ENCODE results near the gene HNRNPLL.
A peak's percentile ranks its signal among the peaks of the same experiment; 100 is the strongest.
"Not testable (repeated sequence)": the region's sequence is repeated elsewhere in the genome, so short reads cannot be mapped to it uniquely, and the experiment has no call there.

HNRNPLL gene

DNA sequence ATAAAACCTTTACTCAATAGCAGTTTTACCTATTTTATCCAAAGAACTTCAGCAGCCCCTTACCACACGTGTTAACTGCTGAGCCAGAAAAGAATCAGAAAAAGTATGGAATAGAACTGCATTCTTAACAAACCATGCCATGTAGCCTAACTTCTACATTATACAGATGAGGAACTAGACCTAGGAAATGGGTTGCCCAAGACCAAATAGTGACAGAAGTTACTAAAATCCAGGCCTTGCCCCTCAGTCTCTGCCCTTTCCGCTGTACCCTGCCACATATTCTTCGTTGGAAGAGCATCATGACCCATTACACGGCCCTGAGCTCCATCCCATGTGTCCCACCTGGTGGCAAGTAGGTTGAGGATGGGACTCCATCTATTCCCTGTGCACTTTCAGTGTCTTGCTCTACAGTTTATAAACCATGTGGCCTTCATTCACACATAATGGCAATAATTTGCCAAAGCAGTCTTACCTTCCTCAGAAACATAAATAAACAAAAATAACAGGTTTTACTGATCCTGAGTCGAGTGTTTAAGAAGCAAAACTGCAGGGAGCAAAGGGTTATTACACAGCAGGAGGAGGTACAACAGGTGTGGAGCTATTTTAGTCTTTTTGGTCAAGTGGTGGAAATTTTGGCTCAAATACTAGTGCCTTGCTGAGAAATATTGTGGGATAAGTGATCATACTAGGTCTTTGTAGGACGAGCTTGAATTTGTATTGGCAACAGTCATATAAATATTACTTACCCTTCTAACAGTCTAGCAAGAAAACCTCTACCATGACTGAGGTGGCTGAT lies 46.5 kb downstream of the HNRNPLL start:
- DNase-seq = no peak

DNA sequence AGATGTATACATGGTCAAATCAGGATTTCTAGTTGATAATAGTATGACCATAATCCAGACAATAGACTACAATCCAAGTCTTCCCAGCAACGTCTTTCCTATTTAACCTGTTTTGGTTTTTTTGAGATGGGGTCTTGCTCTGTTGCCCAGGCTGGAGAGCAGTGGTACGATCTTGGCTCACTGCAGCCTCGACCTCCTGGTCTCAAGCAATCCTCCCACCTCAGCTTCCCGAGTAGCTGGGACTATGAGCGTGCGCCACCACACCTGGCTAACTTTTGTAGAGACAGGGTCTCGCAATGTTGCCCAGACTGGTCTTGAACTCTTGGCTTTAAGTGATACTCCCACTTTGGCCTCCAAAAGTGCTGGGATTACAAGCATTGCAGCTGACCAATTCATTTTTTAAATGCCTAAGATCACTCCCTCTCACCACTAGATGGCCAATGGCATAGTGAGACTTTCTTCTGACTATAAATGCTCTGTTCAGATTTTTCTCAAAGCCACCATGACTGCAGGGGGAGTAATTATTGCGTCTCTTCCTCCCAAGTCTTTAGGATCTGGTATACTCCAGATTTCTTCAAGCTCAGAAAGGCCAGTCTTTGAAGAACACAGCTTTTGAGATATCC lies 47.6 kb downstream of the HNRNPLL start:
- DNase-seq = no peak

DNA sequence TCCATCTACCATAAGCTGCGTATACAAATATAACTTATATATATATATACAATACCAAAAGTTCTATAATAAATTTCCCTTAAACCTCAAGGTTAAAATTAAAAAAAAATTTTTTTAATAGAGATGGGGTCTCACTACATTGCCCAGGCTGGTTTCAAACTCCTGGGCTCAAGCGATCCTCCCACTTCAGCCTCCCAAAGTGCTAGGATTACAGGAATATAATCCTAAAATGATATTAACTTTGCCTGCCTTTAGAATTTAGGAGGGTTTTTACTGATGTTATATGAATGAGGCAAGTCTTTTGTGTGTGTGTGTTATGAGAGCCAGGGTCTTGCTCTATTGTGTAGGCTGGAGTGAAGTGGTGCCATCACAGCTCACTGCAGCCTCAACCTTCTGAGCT lies 49.2 kb downstream of the HNRNPLL start:
- no peak for DNase-seq

DNA sequence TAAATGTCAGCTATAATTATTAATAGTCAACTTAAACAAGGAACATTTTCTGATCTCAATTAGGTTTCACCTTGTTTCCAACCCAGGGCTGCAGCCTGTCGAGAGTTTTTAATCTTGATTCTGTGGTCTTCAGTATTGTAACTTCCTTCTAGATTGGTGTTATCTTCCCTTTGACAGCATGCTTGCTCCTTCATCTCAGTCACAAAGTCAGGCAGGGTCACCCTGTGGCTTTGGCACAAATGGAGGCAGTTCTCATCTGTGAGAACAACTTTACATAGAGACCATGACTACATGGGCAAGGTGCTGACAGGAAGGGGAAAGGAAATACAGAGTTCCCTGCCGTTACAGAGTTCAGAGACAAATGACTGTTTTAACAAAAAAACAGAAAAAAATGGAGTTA lies 50.5 kb downstream of the HNRNPLL start:
- no peak for DNase-seq

DNA sequence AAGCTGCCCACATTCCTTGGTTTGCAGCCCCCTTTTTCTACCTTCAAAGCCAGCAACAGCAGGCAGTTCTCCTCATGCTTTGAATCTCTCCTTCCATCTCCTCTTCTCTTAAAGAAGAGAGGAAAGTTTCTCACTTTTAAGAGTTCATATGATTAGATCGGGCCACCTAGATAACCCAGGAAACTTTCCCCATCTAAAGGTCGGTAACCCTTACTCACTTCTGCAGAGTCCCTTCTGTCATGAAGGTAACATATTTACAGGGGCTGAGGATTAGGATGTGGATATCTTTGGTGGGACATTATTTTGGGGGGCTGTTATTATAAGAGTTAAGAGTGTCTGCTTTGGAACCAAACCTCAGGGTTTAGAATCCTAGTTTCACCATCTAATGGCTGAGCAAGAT lies 51.0 kb downstream of the HNRNPLL start:
- DNase-seq = no peak

DNA sequence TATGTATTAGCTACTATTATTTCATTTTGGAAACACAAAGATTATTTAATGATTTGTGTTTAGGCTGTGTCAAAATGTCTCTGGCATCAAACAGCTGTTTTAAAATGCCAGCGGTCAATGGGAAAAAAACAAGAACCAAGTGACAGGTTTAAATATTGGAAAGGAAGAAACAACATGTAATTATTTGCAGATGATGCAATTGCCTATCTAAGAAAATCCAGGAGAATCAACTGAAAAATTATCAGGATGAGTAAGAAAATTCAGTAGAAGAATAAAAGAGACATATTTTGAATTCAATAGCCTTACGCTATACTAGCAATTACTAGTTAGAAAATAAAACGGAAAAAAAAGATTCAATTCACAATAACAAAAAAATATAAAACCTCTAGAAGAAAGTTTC lies 51.6 kb downstream of the HNRNPLL start:
- no peak for DNase-seq

DNA sequence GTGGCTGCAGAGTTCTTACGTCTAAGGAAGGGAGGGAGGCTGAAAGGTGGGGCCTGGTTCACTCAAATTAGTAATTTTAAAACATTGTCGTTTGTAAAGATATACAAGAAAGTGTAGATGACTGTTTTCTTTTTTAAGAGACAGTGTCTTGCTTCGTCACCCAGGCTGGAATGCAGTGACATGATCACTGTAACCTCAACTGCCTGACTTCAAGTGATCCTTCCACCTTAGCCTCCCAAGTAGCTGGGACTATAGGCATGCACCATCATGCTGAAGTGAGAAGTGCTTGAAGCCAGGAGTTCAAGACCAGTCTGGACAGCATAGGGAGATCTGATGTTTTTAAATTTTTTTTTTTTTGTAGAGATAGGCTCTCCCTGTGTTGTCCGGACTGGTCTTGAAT lies 52.9 kb downstream of the HNRNPLL start:
- no peak for DNase-seq

DNA sequence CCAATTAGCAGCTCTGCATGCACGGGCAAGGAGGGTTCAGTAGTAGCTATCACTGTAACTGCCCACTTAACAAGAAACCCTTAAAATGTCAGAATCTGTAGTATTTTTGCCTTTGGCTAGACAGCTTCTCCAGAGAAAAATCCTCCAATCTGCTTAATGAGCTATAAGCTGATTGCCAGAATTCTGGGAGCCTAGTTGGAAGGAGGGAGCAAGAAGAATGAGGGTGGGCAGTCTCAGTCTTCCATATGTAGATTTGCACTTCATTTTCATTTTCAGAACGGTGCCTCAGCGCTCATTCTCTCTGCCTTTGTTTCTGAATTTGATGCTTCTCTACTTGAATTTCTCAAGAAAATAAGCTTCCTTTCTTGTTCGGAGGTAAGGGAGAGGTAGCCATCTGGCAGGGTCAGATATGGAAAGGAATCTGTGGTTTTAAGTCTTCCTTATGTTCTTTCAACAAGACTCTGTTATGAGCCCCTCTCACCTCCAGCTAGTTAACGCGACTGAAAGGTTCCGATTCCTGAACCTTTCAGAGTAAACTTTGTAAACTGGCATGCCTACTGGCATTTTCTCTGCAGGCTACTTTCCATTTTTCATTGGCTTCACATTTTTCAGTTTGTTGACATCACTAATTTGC lies 53.5 kb downstream of the HNRNPLL start:
- no peak for DNase-seq

DNA sequence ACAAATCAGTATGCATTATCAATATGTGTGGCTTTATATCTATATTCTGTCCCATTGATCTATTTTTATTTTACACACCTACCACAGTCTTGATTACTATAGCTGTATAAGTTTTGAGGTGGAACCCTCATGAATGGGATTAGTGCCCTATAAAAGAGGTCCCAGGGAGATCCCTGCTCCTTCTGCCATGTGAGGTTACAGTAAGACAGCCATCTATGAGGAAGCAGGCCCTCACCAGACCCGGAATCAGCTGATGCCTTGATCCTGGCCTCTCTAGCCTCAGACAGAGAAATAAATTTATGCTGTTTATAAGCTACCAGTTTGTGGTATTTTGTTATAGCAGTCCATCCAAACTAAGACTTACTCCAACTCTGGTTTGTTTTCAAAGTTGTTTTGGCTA lies 54.9 kb downstream of the HNRNPLL start:
- no peak for DNase-seq

DNA sequence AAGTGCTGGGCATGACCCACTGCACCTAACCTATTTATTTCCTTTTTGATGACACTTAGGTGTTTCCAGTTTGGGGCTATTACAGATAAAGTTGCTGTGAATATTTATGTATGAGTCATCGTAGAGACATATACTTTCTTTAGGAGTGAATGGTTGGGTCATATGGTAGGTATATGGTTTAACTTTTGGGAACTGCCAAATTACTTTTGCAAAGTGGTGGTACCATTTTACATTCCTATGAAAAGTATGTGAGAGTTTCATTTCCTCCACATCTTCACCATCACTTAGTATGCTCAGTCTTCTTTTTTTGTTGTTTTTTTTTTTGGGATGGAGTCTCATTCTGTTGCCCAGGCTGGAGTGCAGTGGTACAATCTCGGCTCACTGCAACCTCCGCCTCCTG lies 56.1 kb downstream of the HNRNPLL start:
- DNase-seq = no peak

DNA sequence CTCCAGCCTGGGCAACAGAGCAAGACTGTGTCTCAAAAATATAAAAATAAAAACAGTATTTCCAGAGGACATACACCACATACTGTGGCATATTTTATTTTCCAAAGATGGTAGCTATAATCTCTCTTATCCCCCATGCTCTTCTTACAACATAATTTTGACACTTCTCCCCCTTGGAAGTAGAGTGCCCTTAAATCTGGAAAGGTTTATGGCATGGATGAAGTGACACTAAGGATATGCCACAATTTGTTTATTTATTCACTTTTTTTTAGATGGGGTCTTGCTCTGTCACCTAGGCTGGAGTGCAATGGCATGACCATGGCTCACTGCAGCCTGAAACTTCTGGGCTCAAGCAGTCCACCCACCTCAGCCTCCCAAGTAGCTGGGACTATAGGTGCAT lies 56.7 kb downstream of the HNRNPLL start:
- no peak for DNase-seq

DNA sequence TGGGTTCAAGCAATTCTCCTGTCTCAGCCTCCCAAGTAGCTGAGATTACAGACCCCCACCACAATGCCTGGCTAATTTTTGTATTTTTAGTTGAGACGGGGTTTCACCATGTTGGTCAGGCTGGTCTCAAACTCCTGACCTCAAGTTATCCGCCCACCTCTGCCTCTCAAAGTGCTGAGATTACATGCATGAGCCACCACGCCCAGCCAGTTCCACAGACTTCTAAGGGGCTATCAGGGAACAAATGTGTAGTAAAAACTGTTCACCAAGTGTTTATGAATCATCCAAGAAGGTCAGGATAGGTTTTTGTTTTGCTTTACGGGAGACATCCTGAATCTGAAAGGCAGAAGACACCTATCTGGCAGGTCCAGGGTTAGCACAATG lies 60.5 kb downstream of the HNRNPLL start:
- not testable (repeated sequence) for DNase-seq

DNA sequence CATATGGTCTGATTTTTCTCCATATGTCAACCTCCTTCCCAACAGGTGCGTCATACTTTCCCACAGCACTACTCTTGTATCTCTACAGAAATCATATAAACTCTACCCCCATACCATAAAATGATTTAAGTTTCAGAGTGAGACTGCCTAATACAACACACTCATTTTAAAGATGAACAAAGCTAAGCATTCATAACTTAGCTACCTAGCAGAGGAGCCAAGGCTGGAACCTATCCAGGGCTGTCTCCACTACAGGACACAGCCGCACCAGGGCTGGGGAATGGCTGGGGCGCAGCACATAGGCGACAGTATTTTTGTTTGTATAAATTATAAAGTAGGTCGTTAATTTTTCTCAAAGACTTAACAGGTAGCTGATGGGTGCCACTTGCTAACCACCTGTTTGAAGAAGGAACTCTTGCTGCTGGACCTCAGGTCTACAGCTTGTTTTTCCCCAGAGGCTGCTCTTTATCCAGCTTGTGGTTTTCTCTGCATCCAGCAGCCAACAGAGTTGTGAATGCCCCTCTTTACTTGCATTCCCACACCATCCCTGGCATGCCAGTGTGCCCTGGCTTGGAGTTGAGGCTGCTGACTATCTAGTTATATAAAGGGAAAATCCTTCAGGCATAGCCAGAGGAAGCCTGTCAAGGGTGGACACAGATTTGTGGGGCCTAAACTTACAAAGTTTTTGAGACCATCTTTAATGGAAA lies 62.0 kb downstream of the HNRNPLL start:
- peak in 13 of 58 donors; percentile 8 to 41 (median 26) for DNase-seq

DNA sequence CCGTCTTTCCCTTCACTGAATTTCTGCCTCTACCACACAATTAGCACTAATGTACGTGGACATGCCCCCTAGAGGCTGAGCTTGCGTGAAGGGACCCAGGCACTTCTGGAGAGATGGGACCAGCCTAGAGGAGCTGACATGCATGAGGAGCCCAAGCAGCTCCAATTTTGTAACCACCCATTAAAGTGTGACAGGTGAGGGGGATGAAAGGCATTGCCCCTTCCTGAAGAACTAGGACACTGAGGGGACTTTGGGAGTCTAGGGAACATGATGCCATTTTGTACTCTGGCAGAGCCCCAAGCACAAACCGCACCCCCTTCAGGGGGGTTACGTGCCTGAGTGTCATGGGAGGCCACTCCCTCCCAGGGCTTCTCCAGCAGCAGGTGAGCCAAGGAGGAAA lies 63.6 kb downstream of the HNRNPLL start:
- no peak for DNase-seq

DNA sequence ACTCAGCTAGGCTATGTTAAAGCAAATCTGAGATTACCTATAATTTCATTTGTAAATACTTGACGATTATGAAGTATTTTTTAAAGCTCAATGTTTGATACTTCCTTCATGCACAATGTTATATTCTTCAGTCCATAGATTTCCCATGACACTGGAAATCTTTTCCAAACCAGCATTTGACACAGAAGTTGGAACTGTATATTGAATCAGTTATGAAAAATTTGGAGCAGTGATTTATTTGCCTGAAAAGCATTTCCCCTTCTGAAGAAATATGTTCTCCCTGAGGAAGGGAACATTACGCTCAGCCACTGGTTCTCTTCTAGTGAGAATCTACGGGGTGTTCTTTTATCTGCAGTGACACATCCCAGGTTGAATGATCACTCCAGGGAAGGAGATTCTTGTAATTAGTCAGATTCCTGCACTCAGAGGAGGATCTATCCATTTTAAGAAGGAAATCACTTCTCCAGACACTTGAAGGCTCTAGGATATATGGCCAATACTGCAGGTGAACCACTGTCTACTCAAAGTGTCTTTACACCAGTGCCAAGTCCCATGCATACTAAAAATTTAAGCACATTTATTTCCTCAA lies 64.7 kb downstream of the HNRNPLL start:
- no peak for DNase-seq

DNA sequence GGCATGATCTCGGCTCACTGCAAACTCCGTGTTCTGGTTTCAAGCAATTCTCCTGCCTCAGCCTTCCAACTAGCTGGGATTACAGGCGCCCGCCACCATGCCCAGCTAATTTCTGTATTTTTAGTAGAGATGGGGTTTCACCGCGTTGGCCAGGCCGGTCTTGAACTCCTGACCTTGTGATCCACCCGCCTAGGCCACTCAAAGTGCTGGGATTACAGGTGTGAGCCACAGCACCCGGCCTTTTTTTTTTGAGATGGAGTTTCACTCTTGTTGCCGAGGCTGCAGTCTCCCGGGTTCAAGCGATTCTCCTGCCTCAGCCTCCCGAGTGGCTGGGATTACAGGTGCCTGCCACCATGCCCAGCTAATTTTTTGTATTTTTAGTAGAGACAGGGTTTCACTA lies 65.4 kb downstream of the HNRNPLL start:
- DNase-seq = not testable (repeated sequence)

DNA sequence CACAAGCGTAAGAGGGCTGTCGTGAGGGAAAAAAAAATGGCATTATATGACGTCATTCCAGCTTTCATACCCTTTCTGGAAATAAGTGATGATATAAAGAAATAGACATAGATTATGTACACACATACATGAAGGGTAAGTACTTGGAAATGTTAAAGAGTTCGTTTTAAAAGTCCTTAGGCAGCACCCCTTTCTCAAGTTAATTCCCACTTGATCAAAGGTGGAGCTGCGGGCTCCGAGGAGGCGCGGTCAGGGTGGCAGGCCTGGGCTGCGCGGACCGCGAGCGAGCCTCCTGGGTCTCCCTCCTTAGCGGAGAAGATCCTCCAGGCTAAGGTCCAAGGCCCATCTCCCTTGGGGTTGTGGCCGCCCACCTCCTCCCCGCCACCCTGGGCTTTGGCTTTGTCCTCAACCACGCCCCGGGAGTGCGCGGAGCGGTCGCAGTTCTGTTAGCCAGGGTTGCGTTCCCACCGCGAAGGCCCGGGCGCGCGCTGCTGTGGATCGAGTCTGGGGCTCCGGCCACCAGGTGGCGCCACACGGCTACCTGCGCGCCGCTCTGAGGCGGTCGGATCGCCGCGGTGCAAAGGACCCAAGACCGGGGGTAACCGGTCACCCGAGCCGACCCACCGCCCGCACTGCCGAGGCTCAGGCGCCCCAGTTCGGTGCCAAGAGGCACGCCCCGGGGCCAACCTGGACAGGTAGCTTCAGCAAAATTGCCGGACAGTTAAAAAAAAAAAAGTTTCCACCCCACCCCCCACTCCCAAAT lies 66.8 kb downstream of the HNRNPLL start:
- peak in 53 of 58 donors; percentile 20 to 84 (median 48) for DNase-seq

DNA sequence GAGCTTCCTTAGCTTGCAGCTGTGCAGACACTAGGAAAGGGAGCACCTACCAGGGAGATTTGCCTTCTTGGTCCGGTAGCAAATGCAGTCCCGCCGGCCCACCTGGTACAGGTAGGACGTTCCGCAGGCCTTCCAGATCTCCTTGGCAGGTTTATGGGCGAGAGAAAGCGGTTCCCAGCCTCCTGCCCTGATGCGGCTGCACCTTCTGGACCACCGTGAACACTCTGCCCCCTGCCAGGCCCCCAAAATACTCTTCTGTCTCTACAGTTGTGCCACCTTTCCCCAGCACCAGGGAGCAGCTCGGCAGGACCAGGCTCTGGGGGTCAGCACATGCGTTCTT lies 67.4 kb downstream of the HNRNPLL start:
- no peak for DNase-seq

DNA sequence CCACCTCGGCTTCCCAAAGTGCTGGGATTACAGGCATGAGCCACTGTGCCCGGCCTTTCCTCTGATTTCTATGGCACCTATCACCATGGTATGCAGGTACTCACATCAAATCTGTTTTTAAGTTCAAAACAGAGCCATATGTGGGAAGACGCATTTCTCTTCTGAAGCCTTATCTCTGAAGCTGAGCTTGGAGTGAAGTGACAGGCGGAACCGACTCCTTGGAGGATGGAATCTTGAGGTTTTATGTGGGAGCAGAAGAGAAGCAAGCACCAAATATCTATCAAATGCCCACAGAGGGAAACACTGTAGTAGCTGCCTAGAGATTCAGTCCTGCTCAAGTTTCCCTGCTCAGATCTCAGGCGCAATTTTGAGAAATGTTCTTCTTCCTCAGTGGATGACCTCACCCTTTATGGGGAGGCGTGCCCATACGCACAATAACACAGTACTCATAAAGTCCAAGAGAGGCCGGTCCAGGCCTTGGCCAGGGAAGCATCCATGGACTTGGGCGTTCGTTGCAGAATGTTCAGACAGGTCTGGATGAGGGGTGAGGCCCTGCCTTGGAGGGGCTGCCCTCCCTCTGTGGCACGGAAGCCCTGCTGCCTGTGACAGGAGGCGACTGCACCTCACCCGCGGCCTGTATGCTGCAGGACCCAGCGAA lies 67.9 kb downstream of the HNRNPLL start:
- no peak for DNase-seq

DNA sequence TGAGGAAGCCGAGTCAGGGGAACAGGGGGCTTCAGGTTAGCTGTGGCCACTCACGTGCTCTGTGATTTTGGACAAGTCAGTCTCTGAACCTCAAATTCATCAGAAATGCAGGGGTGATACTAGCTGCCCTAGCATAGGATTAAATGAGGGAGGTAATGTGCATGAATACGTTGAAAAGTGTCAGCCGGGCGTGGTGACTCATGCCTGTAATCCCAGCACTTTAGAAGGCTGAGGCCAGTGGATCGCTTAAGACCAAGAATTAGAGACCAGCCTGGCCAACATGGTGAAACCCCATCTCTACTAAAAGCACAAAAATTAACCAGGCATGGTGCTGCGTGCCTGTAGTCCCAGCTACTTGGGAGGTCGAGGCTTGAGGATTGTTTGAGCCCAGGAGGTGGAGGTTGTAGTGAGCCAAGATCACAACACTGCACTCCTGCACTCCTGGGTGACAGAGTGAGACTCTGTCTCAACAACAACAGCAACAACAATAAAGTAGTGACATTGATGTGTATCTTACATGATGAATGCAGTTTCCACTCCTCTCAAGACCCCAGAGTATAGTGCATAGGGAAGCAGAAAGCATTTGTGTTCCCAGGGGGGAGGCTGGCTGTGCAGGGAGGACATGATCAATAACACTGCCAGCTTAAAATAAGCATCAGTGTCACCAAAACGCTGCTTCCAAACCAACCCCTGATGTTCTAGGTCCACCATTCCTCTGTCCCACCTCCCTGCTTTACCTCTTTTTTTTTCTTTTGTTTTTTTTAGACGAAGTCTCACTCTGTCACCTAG lies 68.8 kb downstream of the HNRNPLL start:
- no peak for DNase-seq
